HG03460 (cell line): Measurements from ENCODE around the gene RGS8.

Source experiments
- ATAC-seq: cut with Tn5 transposase; IDR thresholded peaks from one replicate; pipeline ENCODE4 v1.9.1; 2021; ENCODE audit not compliant: unreplicated experiment

RGS8 gene, protein sequence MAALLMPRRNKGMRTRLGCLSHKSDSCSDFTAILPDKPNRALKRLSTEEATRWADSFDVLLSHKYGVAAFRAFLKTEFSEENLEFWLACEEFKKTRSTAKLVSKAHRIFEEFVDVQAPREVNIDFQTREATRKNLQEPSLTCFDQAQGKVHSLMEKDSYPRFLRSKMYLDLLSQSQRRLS

DNA sequence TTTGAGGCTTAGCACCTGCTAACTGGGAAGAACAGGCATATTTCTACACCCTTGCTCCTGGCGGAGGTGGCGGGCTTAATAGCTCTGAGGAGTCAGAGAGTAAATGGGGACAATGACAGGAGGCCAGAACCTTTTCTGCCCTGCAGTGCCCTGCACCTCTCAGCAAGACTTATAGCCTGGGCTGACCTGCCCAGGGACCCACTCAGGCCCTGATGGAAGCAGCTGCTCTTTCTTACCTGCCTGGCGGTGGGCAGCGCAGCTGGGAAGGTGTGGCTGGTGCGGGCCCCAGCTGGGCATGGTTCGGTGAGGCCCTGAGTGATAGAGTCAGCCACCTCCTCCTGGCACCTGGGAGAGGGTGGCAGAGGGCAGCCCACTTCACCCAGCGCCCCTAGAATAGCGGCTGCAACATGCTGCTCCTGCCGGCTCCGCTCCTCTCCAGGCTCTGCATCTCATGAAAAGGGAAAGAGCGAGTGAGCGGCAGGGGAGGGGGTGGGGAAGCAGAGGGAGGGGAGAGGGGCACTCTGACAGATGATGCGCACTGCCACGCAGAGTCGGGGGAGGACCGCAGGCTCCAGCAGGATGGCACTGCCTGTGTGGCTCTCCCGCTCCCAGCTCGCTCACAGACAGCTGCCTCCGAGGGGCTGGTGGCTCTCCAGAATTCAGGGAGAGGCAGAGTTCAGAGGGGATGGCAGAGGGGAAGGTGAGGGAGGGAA lies at the start of gene RGS8:
Gene RGS8, minus strand, starts transcription at position 472 of the 713 bp plus-strand sequence. CDS start 14,938 bp downstream, outside the sequence.
- ATAC-seq = no peak

DNA sequence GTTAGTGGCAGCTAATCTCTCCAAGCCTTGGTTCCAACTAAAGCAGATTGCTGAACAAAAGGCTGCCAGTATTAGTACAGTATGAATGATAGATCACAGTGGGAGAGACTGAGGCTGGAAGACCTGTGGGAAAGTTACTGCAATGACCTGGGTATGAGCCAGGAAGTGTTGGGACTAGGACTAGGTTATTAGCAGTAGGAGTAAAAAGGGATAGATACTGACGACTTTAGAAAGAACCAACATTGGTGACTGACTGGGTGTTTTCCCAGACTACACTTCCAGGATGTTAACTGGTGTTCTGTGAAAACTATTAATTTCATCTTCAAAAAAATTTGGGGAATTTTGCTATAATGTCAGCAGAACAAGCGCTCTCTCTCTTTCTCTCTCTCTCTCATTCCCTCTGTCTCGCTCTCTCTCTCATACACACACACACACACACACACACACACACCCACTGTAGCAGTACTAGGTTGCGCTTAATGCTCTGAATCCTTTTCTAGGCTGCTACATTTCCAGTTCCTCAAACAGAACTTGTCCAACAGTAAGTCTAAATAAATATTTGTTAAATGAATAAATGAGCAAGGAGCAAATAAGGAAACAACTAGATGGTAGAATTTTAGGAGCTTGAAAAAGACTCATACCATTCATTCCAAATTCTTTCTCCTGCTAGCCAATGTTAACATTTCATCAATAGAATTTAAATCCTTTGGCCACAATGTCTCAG lies 47.6 kb upstream of the RGS8 start:
- no peak for ATAC-seq

DNA sequence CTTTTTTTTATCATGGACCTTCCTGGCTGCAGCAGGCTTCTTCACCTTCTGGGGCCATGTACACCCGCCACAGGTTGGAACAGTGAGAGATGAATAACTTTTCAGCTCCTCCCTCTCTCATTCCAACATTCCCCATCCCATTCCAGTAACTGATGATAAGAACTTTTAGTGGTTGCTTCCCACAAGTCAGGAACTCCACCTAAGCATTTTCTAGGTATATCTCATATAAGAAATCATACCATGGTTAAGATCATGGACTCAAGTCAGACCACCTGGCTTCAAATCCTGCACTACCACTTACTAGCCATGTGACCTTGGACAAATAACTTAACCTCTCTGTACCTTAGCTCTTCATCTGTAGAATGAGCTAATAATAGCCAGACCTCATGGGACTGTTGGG lies 42.5 kb upstream of the RGS8 start:
- no peak for ATAC-seq

DNA sequence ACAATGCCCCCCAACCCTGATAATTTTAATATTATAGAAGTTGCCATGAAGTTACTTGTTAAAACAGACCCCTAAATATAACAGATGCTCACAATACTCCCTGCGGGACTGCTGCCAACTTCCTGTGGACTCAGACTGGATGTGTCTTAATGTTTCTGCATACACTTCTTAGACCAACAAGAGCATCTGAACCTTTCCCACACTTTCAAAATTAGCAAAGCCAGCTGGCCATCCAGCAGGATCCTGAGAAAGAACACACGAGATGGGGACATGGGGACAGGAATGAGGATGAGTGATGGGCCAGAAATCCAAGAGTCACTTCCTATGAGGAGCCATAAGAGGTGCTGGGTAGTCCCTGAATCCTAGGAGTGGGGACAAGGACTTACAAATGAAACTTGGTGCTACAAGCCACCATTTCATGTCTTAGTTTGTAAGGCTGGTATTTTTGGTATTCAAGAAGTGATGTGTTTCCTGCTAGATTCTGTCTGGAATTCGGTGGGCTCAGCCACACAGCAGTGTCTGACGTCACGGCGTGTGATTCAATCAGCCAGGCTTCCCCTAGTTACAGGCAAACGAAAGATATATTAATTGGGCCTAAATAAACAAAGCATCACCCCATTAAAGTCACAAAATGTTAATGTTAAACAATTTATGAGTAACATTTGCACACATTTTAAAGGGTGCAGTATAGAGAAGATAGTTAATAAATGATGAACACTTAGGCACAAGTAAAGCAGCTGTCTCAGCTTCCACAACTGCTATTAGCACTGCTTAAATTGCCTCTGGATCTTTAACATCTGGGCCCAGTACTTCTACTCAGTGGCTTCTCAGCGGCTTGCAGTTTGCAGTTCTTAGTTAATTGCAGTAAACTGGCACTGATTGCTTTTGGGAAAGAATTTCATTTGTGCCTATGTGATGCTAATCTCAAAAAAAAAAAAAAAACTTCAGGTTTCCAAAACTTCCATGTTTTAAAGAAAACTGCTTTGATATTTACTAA lies 41.2 kb upstream of the RGS8 start:
- ATAC-seq = no peak

DNA sequence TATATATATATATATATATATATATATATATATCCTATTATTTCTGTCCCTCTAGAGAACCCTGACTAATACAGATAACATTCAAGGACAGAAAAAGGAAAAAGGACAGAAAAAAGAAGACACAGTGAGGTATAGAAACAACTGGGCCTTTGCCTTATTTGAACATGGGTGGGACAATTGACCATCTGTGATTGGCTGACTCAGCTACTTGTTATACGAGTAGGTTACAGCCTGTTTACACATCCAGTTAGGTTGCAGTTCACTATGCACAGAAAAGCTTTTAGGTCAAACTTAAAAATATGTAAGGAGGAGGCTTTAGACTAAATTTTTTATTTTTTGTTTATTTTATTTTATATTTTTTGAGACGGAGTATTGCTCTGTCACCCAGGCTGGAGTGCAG lies 39.8 kb upstream of the RGS8 start:
- ATAC-seq = no peak

DNA sequence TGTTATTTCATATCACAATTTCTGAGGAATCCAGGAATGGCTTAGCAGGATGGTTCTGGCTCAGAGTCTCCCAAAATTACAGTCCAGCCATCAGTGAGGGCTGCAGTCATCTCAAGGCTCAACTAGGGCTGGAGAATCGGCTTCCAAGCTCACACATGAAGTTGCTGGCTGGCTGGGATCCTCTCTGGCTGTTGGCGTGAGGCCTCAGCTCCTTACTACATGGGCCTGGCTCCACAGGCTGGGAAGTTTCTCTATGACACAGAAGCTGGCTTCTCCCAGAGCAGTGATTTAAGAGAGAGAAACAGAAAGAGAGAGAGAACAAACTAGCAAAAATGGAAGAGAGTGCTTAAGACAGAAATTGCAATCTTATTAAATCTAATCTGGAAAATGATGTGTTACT lies 38.8 kb upstream of the RGS8 start:
- ATAC-seq = no peak

DNA sequence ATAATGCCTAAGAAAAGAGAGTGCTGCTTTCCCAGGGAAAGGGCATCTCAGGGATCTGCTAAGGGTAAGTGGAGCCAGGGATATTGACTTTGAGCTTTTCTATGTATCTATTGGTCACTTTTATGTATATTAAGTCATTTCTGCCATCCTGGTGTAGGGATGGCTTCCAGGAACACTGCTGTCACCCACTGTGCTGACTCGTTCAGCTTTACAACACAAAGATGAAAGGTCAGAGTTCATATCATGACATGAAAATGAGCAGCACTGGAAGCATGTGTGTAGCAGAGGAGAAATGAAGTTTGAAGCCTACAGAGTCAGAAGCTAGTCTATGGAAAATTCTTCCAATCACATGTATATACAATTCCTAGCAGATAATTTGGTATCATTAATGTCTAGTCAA lies 37.1 kb upstream of the RGS8 start:
- no peak for ATAC-seq

DNA sequence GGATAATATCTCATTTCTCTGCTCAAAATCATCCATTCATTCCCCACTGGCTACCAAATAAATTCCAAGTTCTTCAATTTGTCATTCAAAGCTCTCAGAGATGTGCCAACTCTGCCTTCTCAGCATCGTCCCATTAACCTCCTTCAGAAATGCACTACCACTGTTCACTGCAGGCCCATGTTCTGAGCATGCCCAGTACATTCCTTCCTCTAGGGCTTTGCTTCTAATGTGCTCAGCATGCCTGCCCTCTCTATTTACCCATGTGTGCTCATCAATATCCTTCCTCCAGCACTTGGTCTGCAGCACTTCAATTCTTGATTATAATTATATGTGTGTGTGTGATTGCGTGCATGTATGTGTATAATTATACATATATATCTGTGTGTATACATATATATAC lies 36.1 kb upstream of the RGS8 start:
- no peak for ATAC-seq

DNA sequence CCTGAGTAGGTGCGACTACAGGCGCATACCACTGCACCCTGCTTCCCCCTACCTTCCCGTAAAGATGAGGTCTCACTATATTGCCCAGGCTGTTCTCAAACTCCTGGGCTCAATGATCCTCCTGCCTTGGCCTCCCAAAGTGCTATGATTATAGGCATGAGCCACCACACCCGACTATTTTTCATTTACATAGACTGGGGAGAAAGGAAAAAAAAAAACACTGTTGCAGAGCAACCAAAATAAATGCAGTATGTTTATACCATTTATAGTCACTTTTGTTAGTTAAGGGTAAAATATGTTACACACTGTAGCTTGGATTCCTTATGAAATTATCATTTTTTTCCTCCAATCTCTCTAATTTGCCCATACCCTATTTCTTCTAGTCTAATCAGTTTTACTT lies 35.2 kb upstream of the RGS8 start:
- no peak for ATAC-seq

DNA sequence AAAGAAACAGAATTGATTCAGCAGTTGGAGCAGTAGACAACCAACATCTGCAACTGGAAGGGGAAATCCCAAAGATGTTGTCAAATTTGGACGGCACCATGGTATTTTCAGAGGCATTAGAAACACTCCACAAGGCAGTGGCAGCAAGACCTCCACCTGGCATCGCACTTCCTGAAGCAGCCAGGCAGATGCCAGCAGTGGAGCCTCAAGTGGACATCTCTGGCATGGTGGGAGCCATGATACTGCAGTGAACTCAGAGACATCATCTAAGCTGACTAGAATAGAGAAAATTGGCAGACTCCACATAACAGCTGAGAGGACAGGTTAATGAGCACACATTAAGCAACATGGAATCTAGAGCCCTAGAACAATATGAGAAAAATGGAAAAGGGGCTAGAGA lies 33.9 kb upstream of the RGS8 start:
- ATAC-seq = no peak

DNA sequence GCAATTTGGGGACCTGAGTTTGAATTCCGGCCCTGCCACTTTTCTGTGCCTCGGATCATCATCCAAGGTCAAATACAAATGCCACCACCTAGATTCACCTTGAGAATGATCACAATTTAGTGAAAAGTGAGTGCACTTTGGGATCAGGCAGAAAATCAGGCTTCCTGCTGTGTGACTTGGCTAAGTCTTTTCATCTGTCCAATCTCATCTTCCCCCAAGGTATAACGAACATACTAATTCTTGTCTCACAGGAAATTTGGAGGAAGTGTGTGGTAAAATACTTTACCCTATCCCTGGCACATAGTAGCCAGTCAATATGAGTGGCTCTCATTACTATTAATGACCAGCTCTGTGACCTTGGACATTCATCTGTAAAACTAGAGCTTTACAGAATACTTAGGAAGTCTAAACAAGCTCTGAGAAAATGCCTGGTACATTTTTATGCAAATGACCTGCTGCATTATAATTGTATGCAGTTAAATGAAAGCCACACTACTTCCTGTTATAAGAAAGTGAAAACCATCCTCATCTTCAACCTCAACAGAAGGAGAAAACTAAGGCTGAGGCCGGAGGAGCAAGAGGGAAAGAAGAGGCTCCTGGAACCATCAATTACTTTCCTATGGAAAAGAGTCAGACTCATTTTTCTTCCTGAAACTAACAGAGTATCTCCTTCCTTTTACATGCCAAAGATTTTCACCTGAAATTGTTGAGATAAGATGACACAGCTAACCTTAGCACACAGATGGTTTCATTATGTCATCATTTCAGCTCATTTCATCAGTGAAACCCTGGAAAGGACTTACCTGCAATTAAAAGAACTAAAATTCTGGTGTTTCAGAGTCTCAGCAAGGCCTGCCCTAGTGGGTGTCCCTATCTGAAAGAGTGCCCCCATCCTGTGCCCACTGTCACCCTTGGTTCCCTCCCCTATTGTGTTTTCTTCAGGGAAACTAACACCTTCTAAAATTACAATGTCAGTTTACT lies 32.6 kb upstream of the RGS8 start:
- peak; percentile 58 for ATAC-seq

DNA sequence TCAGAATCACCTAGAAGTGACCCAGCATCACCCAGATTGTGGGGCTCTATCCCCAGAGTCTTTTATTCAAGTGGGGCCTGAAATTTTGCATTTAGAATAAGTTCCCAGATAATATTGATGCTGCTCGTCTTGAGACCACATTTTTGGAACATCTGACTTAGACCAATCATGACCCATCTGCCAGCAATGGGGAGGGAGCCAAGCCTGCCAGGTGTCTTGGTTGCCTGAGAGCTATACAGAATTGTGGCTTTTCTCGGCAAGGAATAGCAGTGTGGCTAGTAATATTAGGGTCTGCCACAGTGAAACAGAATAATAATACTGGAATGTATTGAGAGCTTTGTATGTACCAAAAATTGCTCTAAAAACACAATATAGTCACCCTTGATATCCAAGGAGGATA lies 31.1 kb upstream of the RGS8 start:
- no peak for ATAC-seq

DNA sequence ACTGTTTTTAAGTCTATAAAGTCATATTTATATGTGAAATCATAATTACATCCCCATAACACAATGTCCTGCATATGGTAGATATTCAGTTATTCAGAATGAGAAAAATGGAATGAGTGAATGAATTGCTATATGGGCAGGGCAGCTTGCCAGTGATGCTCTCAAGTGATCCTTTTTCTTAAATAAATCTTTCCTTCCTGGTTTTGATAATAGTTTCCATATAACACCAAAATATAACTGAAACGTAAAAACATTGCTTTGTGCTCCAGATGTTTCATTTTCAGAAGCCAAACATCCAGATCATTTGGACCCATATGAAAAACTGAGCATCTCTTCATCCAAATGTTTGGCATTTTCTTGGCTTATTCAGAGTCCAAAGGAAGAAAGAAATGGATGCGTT lies 30.2 kb upstream of the RGS8 start:
- ATAC-seq = no peak

DNA sequence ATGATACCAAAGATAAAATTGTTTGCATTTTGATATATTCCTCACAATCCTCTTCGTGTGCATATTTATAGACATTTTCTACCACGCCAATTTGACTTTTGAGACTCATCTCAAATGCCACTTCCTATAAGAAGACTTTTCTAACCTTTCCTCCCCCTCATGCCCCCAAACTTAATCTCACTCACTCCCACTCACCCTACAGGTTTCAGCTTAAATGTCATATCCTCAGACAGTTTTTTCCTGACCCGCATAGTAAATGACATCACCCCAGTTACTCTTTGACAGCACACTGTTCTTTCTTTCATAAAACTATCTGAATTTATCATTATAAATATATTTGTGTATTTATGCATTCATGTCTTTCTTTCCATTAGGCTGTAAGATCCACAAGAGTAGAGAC lies 29.6 kb upstream of the RGS8 start:
- ATAC-seq = no peak

DNA sequence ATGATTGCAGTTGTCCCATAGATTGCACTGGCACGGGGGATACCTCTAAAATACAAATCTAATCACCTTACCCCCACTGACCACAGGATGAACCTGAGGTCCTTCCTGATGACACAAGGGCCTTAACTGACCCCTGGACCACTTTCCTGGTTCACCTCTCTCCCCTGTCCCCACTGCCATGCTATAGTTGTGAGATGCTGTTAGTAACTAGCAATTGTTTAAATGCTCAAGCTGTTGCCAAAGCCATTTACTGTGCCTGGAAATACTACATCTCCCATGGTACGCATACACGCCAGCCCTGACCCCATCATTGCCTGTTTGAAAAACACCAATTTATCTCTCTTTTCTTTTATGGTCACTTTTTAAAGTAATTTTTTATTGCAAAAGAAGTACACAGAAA lies 29.1 kb upstream of the RGS8 start:
- no peak for ATAC-seq

DNA sequence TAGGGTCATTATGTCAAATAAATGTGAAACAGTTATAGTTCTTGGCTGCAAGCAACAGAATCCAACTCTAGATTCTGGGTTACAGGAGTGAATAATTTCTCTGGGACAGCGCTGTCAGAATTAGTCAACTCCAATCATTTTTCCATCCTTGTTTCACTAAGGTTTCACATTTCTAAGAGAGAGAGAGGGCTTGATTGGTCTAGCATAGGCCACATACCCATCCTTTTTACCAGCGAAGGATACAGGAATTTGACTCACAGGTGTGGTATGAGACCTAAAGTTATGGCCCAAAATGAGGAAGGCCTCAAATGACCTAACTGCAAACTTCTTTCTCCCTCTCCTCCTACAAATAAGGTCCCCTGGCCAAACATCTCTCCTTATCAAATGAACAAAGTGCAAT lies 25.5 kb upstream of the RGS8 start:
- no peak for ATAC-seq

DNA sequence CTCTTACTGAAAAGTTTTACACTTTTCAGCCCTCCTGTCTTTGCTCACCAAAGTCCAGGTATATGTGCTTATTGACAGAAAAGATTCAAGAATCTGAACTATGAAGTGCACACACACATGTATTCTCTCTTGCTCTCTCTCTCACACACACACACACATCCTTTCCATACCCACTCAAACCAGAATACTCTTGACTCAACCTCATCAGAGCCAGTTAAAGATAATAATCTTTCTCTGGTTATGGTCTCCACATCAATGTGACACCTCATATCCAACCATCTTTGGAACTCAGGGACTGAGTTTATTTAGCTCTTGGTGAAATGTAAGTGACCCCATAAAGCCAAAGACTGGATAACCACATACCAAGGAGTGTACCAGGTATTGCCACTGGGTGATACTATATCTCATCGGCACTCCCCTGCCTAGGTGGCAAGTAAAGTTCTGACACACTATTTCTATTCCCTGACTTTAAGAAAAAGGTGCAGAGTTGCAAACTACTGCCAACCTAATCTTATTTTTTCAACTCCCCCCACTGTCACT lies 24.9 kb upstream of the RGS8 start:
- no peak for ATAC-seq

DNA sequence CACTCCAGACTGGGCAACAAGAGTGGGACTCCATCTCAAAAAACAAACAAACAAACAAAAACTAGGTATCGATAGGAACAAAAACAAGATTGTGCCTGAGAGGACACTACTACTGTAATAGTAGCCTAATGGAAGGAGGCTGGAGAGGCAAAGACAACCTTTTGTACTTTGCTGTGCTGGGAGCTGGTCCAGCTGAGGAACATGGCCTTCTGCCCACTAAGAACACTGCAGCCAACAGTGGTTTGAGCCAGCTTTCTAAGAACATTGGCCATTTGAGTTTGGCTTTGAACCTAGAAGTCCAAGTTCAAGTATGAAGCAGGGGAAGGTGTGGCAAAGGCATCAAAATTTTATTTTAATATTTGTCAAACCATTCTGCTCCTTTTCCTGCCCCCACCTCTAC lies 22.7 kb upstream of the RGS8 start:
- ATAC-seq = no peak

DNA sequence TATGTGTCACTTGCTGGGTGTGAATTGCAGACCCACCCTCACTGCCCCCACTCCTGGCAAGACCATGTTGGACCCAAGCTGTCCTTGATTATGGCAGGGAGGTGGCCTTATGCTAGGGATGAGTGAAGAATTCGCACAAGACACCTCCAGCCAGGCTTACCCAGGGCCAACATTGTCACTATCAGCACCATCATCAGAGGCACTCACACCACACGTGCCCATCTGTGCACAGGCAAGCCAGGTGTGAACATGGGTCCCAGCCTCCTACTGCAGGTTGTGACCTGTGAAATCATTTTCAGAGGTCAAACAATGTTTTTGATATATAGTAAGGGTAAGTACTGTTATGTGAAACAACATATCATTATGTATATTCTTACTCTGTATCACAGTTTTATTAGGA lies 20.3 kb upstream of the RGS8 start:
- no peak for ATAC-seq

DNA sequence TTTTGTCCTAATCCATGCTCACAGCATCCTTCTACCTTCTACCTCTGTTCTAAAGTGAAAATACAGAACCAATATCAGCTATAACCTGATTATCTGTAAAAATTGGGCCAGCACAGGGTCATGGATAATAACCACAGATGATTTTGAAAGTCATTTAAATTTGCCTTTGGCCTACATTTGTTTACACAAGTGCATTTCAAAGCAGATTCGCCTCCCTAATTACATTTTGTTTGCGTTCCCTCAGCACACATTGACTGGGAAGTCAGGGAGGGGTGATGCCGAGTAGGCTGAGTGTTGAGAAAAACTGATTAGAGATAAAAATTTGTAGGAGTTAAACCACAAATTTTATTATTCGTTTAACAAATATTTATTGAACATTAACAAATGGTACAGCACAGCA lies 19.2 kb upstream of the RGS8 start:
- no peak for ATAC-seq
